Omental fat pad (tissue), 4 donors: ENCODE results near the gene SULT1C4. TPM values are rescaled to one million over a fixed set of nuclear protein-coding genes. Genes with fewer than 3 reads are reported as not detected.

Source experiments
- ATAC-seq: fragments of 150-250 bp; one replicate; pipeline ENCODE4 v1.9.1; 2016; ENCODE audit warnings: mild to moderate bottlenecking, moderate library complexity; ENCODE audit not compliant: low FRiP score
- DNase-seq: peaks from one replicate; pipeline ENCODE4 v3.0.0-alpha.2; 2019; ENCODE audit warnings: low spot score
- CTCF ChIP-seq, 3 donors: fragments of 450-650 bp; IDR thresholded peaks; one replicate each; pipeline ENCODE4 v1.5.1; 2016 to 2017; ENCODE audit warnings: antibody characterized with exemption in 3 of 3, mild to moderate bottlenecking in 3 of 3, moderate library complexity in 2 of 3
- total RNA-seq, 4 donors: library from RNA; depleted of rRNA; stranded (reverse); fragments of >200 nt; gene quantifications; one replicate each; pipeline ENCODE4 v1.1.0, GENCODE V29; 2016

Gene SULT1C4
- total RNA-seq, 4 donors from 2014 or later, result 3.5 to 16.2 (median 4.2) TPM

- no peak for ATAC-seq
- DNase-seq, result no peak
- no peak for TF ChIP-seq CTCF (IDR thresholded peaks at IDR 0.05)
These were observed 7.1 kb downstream of the SULT1C4 start for GRCh38 chr2:108384662-108385393.

GRCh38 chr2:108385411-108386071, 7.8 kb downstream of the SULT1C4 start:
- ATAC-seq (no peak), DNase-seq (no peak)
- no peak for TF ChIP-seq CTCF (IDR thresholded peaks at IDR 0.05)

- no peak for TF ChIP-seq CTCF (IDR thresholded peaks at IDR 0.05)
- DNase-seq (no peak), ATAC-seq (no peak)
These were observed 10.3 kb downstream of the SULT1C4 start for GRCh38 chr2:108388045-108388444.

- no peak for TF ChIP-seq CTCF (IDR thresholded peaks at IDR 0.05)
- DNase-seq (no peak), ATAC-seq (no peak)
These were observed 12.6 kb downstream of the SULT1C4 start for GRCh38 chr2:108390340-108390739.

GRCh38 chr2:108392029-108392428, 14.3 kb downstream of the SULT1C4 start:
- DNase-seq (no peak), ATAC-seq (no peak)
- no peak for TF ChIP-seq CTCF (IDR thresholded peaks at IDR 0.05)

- DNase-seq (no peak), ATAC-seq (no peak)
- TF ChIP-seq CTCF (IDR thresholded peaks at IDR 0.05), result no peak
These were observed 15.4 kb downstream of the SULT1C4 start for GRCh38 chr2:108393197-108393596.

- no peak for TF ChIP-seq CTCF (IDR thresholded peaks at IDR 0.05)
- no peak for DNase-seq
- no peak for ATAC-seq
These were observed 17.4 kb downstream of the SULT1C4 start for GRCh38 chr2:108395155-108395554.
